Astrocyte (in vitro differentiated cells and primary cell): Measurements from ENCODE around the gene GSN. TPM values are rescaled to one million over a fixed set of nuclear protein-coding genes. Genes with fewer than 3 reads are reported as not detected.
A peak's percentile ranks its signal among the peaks of the same experiment; 100 is the strongest.

Experiments used
- DNase-seq: peaks from one replicate; pipeline ENCODE4 v3.0.0-alpha.2; 2010; ENCODE audit warnings: low read depth
- FAIRE-seq: peaks from 2 replicates; lab custom pipeline; 2011; peaks lifted over from hg19 to GRCh38; lab: Jason Lieb, UNC
- H2AFZ ChIP-seq: 2 replicates; pipeline ENCODE4 v1.6.0; 2012; ENCODE audit warnings: low read depth, low read length, inconsistent platforms
- H3K27ac ChIP-seq: 2 replicates; pipeline ENCODE4 v1.5.1; 2011; ENCODE audit warnings: low read depth, low read length, inconsistent platforms
- H3K27me3 ChIP-seq: 2 replicates; pipeline ENCODE4 v1.6.0; 2011; ENCODE audit warnings: low read length, inconsistent platforms; ENCODE audit not compliant: insufficient read depth
- H3K36me3 ChIP-seq: 2 replicates; pipeline ENCODE4 v1.5.1; 2011; ENCODE audit warnings: low read length, inconsistent platforms; ENCODE audit not compliant: insufficient read depth
- H3K4me1 ChIP-seq: 2 replicates; pipeline ENCODE4 v1.5.1; 2011; ENCODE audit warnings: low read length, inconsistent platforms; ENCODE audit not compliant: insufficient read depth
- H3K4me2 ChIP-seq: 2 replicates; pipeline ENCODE4 v1.6.0; 2012; ENCODE audit warnings: low read length, inconsistent platforms
- H3K4me3 ChIP-seq: 2 replicates; pipeline ENCODE4 v1.5.1; 2011; ENCODE audit warnings: low read depth, mild to moderate bottlenecking, low read length, inconsistent platforms; ENCODE audit not compliant: insufficient read depth
- H3K79me2 ChIP-seq: 2 replicates; pipeline ENCODE4 v1.6.0; 2012; ENCODE audit warnings: mild to moderate bottlenecking, low read length, inconsistent platforms; ENCODE audit not compliant: insufficient read depth
- H3K9ac ChIP-seq: 2 replicates; pipeline ENCODE4 v1.6.0; 2012; ENCODE audit warnings: mild to moderate bottlenecking, low read length, inconsistent platforms
- H3K9me3 ChIP-seq: 2 replicates; pipeline ENCODE4 v1.5.1; 2012; ENCODE audit warnings: low read depth, mild to moderate bottlenecking, low read length, inconsistent platforms; ENCODE audit not compliant: insufficient read depth
- H4K20me1 ChIP-seq: 2 replicates; pipeline ENCODE4 v1.6.0; 2012; ENCODE audit warnings: low read length, inconsistent platforms; ENCODE audit not compliant: insufficient read depth
- H3K27ac Mint-ChIP-seq: one replicate; pipeline ENCODE4 v1.8.0; 2021; ENCODE audit warnings: mild to moderate bottlenecking, mixed read lengths; ENCODE audit not compliant: unreplicated experiment
- H3K27me3 Mint-ChIP-seq: one replicate; pipeline ENCODE4 v1.8.0; 2021; ENCODE audit warnings: low read depth, mixed read lengths; ENCODE audit not compliant: unreplicated experiment
- H3K36me3 Mint-ChIP-seq: one replicate; pipeline ENCODE4 v1.8.0; 2021; ENCODE audit warnings: low read depth, mixed read lengths; ENCODE audit not compliant: unreplicated experiment
- H3K4me1 Mint-ChIP-seq: one replicate; pipeline ENCODE4 v1.8.0; 2021; ENCODE audit warnings: low read depth, mixed read lengths; ENCODE audit not compliant: unreplicated experiment
- H3K4me3 Mint-ChIP-seq: one replicate; pipeline ENCODE4 v1.8.0; 2021; ENCODE audit warnings: mild to moderate bottlenecking, moderate library complexity, mixed read lengths; ENCODE audit not compliant: unreplicated experiment
- H3K9me3 Mint-ChIP-seq: one replicate; pipeline ENCODE4 v1.8.0; 2021; ENCODE audit warnings: mild to moderate bottlenecking, mixed read lengths; ENCODE audit not compliant: unreplicated experiment
- CTCF ChIP-seq: IDR thresholded peaks from 2 replicates; pipeline ENCODE4 v1.5.1; 2011; ENCODE audit warnings: low read depth, mild to moderate bottlenecking, inconsistent platforms, low read length, moderate library complexity; ENCODE audit not compliant: insufficient read depth
- EZH2 ChIP-seq: IDR thresholded peaks from 2 replicates; pipeline ENCODE4 v1.6.1; 2012; ENCODE audit warnings: mild to moderate bottlenecking, low read length, inconsistent platforms; ENCODE audit not compliant: insufficient read depth
- total RNA-seq: library from RNA; stranded (reverse); gene quantifications from 2 replicates; pipeline ENCODE4 v1.2.1, GENCODE V29; 2021

Gene GSN
- total RNA-seq, 1 donor from 2014 or later: 260 TPM

DNA sequence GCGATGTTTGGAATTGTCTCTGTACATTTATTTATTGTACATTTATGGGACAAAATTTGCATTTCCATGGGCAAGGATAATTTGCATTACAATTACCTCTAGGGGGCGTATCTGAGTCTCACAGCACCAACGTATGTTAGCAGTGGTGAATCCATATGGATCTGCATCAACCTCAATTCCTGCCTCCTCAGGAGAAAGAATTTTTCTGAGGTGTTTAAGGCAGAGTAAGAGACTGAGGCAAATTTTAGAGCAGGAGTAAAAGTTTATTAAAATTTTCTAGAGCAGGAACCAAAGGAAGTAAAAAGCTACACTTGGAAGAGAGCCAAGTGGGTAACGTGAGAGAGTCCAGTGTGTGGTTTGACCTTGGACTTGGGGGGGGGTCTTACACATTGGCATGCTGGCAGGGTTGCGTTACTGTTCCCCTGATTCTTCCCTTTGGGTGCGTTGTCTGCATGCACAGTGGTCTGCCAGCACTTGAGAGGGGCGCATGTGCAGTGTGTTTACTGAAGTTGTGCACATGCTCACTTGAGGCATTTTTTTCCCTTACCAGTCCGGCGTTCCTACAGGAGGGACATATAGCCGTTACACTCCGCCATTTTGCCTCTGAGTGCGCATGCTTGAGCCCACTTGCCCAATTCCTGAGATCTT, 45.3 kb upstream of the GSN start:
- Histone ChIP-seq H3K4me1 (peaks cover 6% of the 10 kb centered on the region), H3K79me2 (no peaks in the 10 kb centered on the region), H3K4me2 (peak overlapping the region; percentile 6), H3K27me3 (no peaks in the 10 kb centered on the region), H2AFZ (peak overlapping the region; percentile 13), H3K27ac (no peak overlapping the region), H4K20me1 (no peaks in the 10 kb centered on the region), H3K9me3 (no peaks in the 10 kb centered on the region), H3K9ac (no peak overlapping the region), H3K36me3 (no peaks in the 10 kb centered on the region), H3K4me3 (no peak overlapping the region)
- TF ChIP-seq EZH2 (no peak), CTCF (peak; percentile 78)
- Mint-ChIP-seq H3K27me3 (peaks cover 4% of the 10 kb centered on the region), H3K4me1 (peaks cover 5% of the 10 kb centered on the region), H3K4me3 (no peak overlapping the region), H3K27ac (no peak overlapping the region), H3K36me3 (no peaks in the 10 kb centered on the region), H3K9me3 (no peaks in the 10 kb centered on the region)
- DNase-seq (no peak), FAIRE-seq (no peak)

- H3K9me3 ChIP-seq: no peaks in the 10 kb centered on the region
- H3K4me2 ChIP-seq: no peak overlapping the region
- H3K9ac ChIP-seq: no peak overlapping the region
- H3K4me1 ChIP-seq: peaks cover 6% of the 10 kb centered on the region
- H3K27ac ChIP-seq: no peak overlapping the region
- no peak overlapping the region for H2AFZ ChIP-seq
- H3K79me2 ChIP-seq: no peaks in the 10 kb centered on the region
- Mint-ChIP-seq H3K9me3 (no peaks in the 10 kb centered on the region), H3K4me3 (no peak overlapping the region), H3K27me3 (peaks cover 4% of the 10 kb centered on the region), H3K4me1 (peaks cover 5% of the 10 kb centered on the region), H3K27ac (no peak overlapping the region), H3K36me3 (no peaks in the 10 kb centered on the region)
- TF ChIP-seq EZH2 (no peak), CTCF (no peak)
- DNase-seq: no peak
- no peak overlapping the region for H3K4me3 ChIP-seq
- no peaks in the 10 kb centered on the region for H3K27me3 ChIP-seq
- no peak for FAIRE-seq
- no peaks in the 10 kb centered on the region for H4K20me1 ChIP-seq
- no peaks in the 10 kb centered on the region for H3K36me3 ChIP-seq
Measured at GRCh38 chr9:121225240-121225639, 42.7 kb upstream of the GSN start.

DNA sequence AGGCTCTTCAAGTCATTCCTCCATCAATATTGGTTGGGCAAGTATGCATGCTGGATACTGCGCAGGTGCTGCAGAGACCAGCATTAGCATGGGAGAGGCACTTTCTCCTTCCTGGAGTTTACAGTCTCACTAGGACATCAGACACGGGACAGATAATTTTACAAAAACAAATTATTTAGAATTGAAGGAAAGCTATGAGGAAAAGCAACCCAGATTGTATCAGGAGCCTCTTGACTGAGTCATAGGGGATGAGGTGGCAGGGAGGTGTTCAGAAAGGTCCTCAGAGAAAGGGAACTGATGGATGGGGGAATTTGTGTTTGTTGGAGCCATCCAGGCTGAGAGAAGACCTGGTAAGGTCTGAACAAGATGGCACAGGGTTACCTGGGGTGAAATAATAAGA, 41.8 kb upstream of the GSN start:
- FAIRE-seq (no peak), DNase-seq (peak; percentile 18)
- Histone ChIP-seq H3K4me3 (no peak overlapping the region), H3K36me3 (no peaks in the 10 kb centered on the region), H4K20me1 (no peaks in the 10 kb centered on the region), H3K27ac (no peak overlapping the region), H3K9ac (no peak overlapping the region), H3K27me3 (no peaks in the 10 kb centered on the region), H3K9me3 (no peaks in the 10 kb centered on the region), H3K4me1 (peaks cover 6% of the 10 kb centered on the region), H3K79me2 (no peaks in the 10 kb centered on the region), H3K4me2 (no peak overlapping the region), H2AFZ (no peak overlapping the region)
- peaks cover under 1% of the 10 kb centered on the region for H3K27me3 Mint-ChIP-seq
- no peak overlapping the region for H3K4me3 Mint-ChIP-seq
- peaks cover 5% of the 10 kb centered on the region for H3K4me1 Mint-ChIP-seq
- H3K27ac Mint-ChIP-seq: peak overlapping the region; percentile 58
- no peaks in the 10 kb centered on the region for H3K36me3 Mint-ChIP-seq
- TF ChIP-seq CTCF (no peak), EZH2 (no peak)
- H3K9me3 Mint-ChIP-seq: no peaks in the 10 kb centered on the region
